HCT116 (cell line): ENCODE data around the gene LAS1L. TPM values are rescaled to one million over a fixed set of nuclear protein-coding genes. Genes with fewer than 3 reads are reported as not detected.

Experiments used
- ATAC-seq: fragments of 200-7000 bp; cut with Tn5 transposase; 2 replicates; pipeline ENCODE4 v1.9.1; 2020; ENCODE audit warnings: mild to moderate bottlenecking, moderate library complexity
- BruUV-seq: library from RNA; stranded (reverse); fragments of 400-500 nt; replicated peaks from 2 replicates; lab custom pipeline; 2021; lab: Mats Ljungman, UMichigan
- CTCF ChIA-PET: fragments of 300-600 bp; sonication (Branson Sonifier 250); formaldehyde crosslinking; loops from one replicate; lab custom pipeline; 2021; ENCODE audit warnings: antibody characterized with exemption; lab: Charles Lee
- POLR2A ChIA-PET: fragments of 300-600, 350-600 bp; sonication (Branson Sonifier 250); formaldehyde crosslinking; loops from one replicate; lab custom pipeline; 2021; ENCODE audit warnings: antibody characterized with exemption; lab: Charles Lee
- RAD21 ChIA-PET, 2 experiments: fragments of 300-600 bp; sonication (Branson Sonifier 250); formaldehyde crosslinking; loops; one replicate each; lab custom pipeline; 2023; ENCODE audit warnings: low total read pairs in 2 of 2; ENCODE audit not compliant: uncharacterized antibody in 2 of 2, unreplicated experiment in 2 of 2, low non-redundant PET in 1 of 2; lab: Charles Lee
- DNase-seq: peaks from one replicate; pipeline ENCODE4 v3.0.0-alpha.2; 2010; ENCODE audit warnings: low read depth, low spot score
- H2AFZ ChIP-seq: fragments of 200-600 bp; shearing (Covaris generic), sonication (generic); 2 replicates; pipeline ENCODE4 v1.6.1; 2017; ENCODE audit warnings: low read depth, mixed run types, mixed read lengths, antibody characterized with exemption, low read length; ENCODE audit not compliant: poor library complexity, severe bottlenecking
- H3K27ac ChIP-seq: 2 replicates; pipeline ENCODE4 v1.5.1; 2012; ENCODE audit warnings: low read depth, low read length
- H3K27me3 ChIP-seq: fragments of 200-600 bp; sonication (generic); 2 replicates; pipeline ENCODE4 v1.6.1; 2016; ENCODE audit warnings: mixed run types, low read length, mixed read lengths; ENCODE audit not compliant: insufficient read depth
- H3K36me3 ChIP-seq, 2 experiments: fragments of 200-500 bp in 1 of 2; fragments of 200-600 bp in 1 of 2; sonication (Bioruptor generic) in 1 of 2; sonication (generic) in 1 of 2; 2 replicates each; pipeline versions ENCODE4 v1.5.1 to v1.6.1; 2014 to 2016; ENCODE audit warnings: low read length in 2 of 2, inconsistent platforms in 1 of 2, mixed read lengths in 1 of 2, mixed run types in 1 of 2; ENCODE audit not compliant: insufficient read depth in 2 of 2, control insufficient read depth in 1 of 2
- H3K4me1 ChIP-seq, 2 experiments: fragments of 200-600 bp in 1 of 2; sonication (generic) in 1 of 2; 2 replicates each; pipeline versions ENCODE4 v1.5.1 to v1.6.1; 2012 to 2017; ENCODE audit warnings: low read length in 2 of 2, inconsistent platforms in 1 of 2, mild to moderate bottlenecking in 1 of 2, mixed read lengths in 1 of 2, mixed run types in 1 of 2, moderate library complexity in 1 of 2; ENCODE audit not compliant: insufficient read depth in 2 of 2, control insufficient read depth in 1 of 2
- H3K4me2 ChIP-seq: fragments of 200-600 bp; sonication (generic); 2 replicates; pipeline ENCODE4 v1.6.1; 2017; ENCODE audit warnings: mixed run types, low read length, mixed read lengths
- H3K4me3 ChIP-seq, 2 experiments: fragments of 200-600 bp in 1 of 2; sonication (generic) in 1 of 2; replicated peaks in 1 of 2; 2 replicates each; pipeline ENCODE4 v1.5.1; 2011 to 2016; ENCODE audit warnings: low read length in 2 of 2, control low read depth in 1 of 2, low read depth in 1 of 2, mild to moderate bottlenecking in 1 of 2, mixed read lengths in 1 of 2, mixed run types in 1 of 2
- H3K79me2 ChIP-seq: fragments of 200-600 bp; sonication (generic); 2 replicates; pipeline ENCODE4 v1.6.1; 2017; ENCODE audit warnings: mild to moderate bottlenecking, mixed run types, low read length, moderate library complexity, mixed read lengths; ENCODE audit not compliant: insufficient read depth
- H3K9ac ChIP-seq: fragments of 200-600 bp; sonication (generic); 2 replicates; pipeline ENCODE4 v1.6.1; 2016; ENCODE audit warnings: low read length, mixed read lengths
- H3K9me2 ChIP-seq: fragments of 200-600 bp; sonication (generic), shearing (Covaris generic); 2 replicates; pipeline ENCODE4 v1.6.1; 2017; ENCODE audit warnings: mixed run types, mild to moderate bottlenecking, moderate library complexity; ENCODE audit not compliant: insufficient read depth
- H3K9me3 ChIP-seq, 2 experiments: fragments of 200-500 bp in 1 of 2; fragments of 200-600 bp in 1 of 2; sonication (Bioruptor generic) in 1 of 2; sonication (generic) in 1 of 2; 2 replicates each; pipeline ENCODE4 v1.6.1; 2014 to 2017; ENCODE audit warnings: low read length in 2 of 2, mixed read lengths in 2 of 2, inconsistent platforms in 1 of 2, low read depth in 1 of 2, mild to moderate bottlenecking in 1 of 2, mixed run types in 1 of 2, moderate library complexity in 1 of 2; ENCODE audit not compliant: control insufficient read depth in 1 of 2, insufficient read depth in 1 of 2
- H4K20me1 ChIP-seq: fragments of 200-600 bp; sonication (generic), shearing (Covaris generic); 2 replicates; pipeline ENCODE4 v1.6.1; 2017; ENCODE audit warnings: mixed run types, mild to moderate bottlenecking, moderate library complexity; ENCODE audit not compliant: insufficient read depth
- CEBPB ChIP-seq: IDR thresholded peaks from 2 replicates; pipeline ENCODE4 v1.6.1; 2012; ENCODE audit warnings: low read depth
- EGR1 ChIP-seq: IDR thresholded peaks from 2 replicates; pipeline ENCODE4 v1.6.1; 2012; ENCODE audit warnings: low read depth
- ELF1 ChIP-seq: IDR thresholded peaks from 2 replicates; pipeline ENCODE4 v1.6.1; 2012; ENCODE audit warnings: low read depth, borderline replicate concordance
- EZH2 ChIP-seq: fragments of 200-600 bp; sonication (generic); IDR thresholded peaks from 2 replicates; pipeline ENCODE4 v1.6.1; 2017; ENCODE audit warnings: antibody characterized with exemption, mixed run types
- MAX ChIP-seq: IDR thresholded peaks from 2 replicates; pipeline ENCODE4 v1.6.1; 2012
- POLR2A ChIP-seq: IDR thresholded peaks from 2 replicates; pipeline ENCODE4 v1.7.0; 2011; ENCODE audit warnings: borderline replicate concordance; ENCODE audit not compliant: insufficient read depth, insufficient read length; ENCODE audit errors: extremely low read depth
- REST ChIP-seq: IDR thresholded peaks from 2 replicates; pipeline ENCODE4 v1.6.1; 2012; ENCODE audit warnings: low read depth
- SIN3A ChIP-seq: IDR thresholded peaks from 2 replicates; pipeline ENCODE4 v1.6.1; 2012; ENCODE audit warnings: low read depth
- SP1 ChIP-seq: IDR thresholded peaks from 2 replicates; pipeline ENCODE4 v1.6.1; 2012; ENCODE audit warnings: low read depth
- TCF7L2 ChIP-seq: IDR thresholded peaks from 2 replicates; pipeline ENCODE4 v1.7.0; 2011; ENCODE audit warnings: borderline replicate concordance, inconsistent platforms; ENCODE audit not compliant: insufficient read depth, insufficient read length; ENCODE audit errors: extremely low read depth
- intact Hi-C: fragments of 100-400 bp; cut with micrococcal nuclease; formaldehyde crosslinking; loops from 2 replicates; pipeline ENCODE4 v1.10.0; 2022
- total RNA-seq: library from RNA; stranded (reverse); gene quantifications from one replicate; pipeline ENCODE4 v1.2.1, GENCODE V29; 2021; ENCODE audit not compliant: unreplicated experiment

Gene LAS1L
- total RNA-seq, 1 experiment from 2014 or later = 47.7 TPM

- Histone ChIP-seq H3K4me1 (no peaks in the 10 kb centered on the region), H3K9ac (no peak overlapping the region), H2AFZ (no peak overlapping the region), H3K79me2 (no peaks in the 10 kb centered on the region), H3K4me2 (no peak overlapping the region), H3K9me3 (no peaks in the 10 kb centered on the region), H3K27ac (no peak overlapping the region), H3K36me3 (no peaks in the 10 kb centered on the region), H4K20me1 (no peaks in the 10 kb centered on the region), H3K9me2 (no peaks in the 10 kb centered on the region), H3K4me3 (no peak overlapping the region), H3K27me3 (no peaks in the 10 kb centered on the region)
- ATAC-seq = no peak
- TF ChIP-seq CEBPB = no peak
- TF ChIP-seq POLR2A = no peak
- TF ChIP-seq MAX = no peak
- TF ChIP-seq SP1 = no peak
- TF ChIP-seq EGR1 = no peak
- no peak for TF ChIP-seq EZH2
- TF ChIP-seq SIN3A = no peak
- TF ChIP-seq ELF1 = no peak
- no peak for TF ChIP-seq TCF7L2
- no peak for TF ChIP-seq REST
- no TSS peak for BruUV-seq
- intact Hi-C loops = no loop called here
- CTCF ChIA-PET = no interaction called here
- no peak for DNase-seq
- POLR2A ChIA-PET = no interaction called here
- RAD21 ChIA-PET = no interaction called here
Observed at GRCh38 chrX:65476564-65476963, 58.0 kb downstream of the LAS1L start.
